GM12864 (cell line): Measurements from ENCODE around the gene BDH1.

ENCODE experiments used
- DNase-seq: peaks from one replicate; pipeline ENCODE4 v3.0.0-alpha.2; 2011; ENCODE audit warnings: low read depth
- H3K4me3 ChIP-seq: 2 replicates; pipeline ENCODE4 v1.5.1; 2011; ENCODE audit warnings: mild to moderate bottlenecking, low read depth, low read length, control low read depth
- TF ChIP-seq, protein P1 (sequence below): IDR thresholded peaks from 2 replicates; pipeline ENCODE4 v1.5.1; 2011; ENCODE audit warnings: low read depth, mild to moderate bottlenecking, moderate library complexity, low read length, control low read depth, inconsistent platforms; ENCODE audit errors: missing control alignments

BDH1 gene

DNA sequence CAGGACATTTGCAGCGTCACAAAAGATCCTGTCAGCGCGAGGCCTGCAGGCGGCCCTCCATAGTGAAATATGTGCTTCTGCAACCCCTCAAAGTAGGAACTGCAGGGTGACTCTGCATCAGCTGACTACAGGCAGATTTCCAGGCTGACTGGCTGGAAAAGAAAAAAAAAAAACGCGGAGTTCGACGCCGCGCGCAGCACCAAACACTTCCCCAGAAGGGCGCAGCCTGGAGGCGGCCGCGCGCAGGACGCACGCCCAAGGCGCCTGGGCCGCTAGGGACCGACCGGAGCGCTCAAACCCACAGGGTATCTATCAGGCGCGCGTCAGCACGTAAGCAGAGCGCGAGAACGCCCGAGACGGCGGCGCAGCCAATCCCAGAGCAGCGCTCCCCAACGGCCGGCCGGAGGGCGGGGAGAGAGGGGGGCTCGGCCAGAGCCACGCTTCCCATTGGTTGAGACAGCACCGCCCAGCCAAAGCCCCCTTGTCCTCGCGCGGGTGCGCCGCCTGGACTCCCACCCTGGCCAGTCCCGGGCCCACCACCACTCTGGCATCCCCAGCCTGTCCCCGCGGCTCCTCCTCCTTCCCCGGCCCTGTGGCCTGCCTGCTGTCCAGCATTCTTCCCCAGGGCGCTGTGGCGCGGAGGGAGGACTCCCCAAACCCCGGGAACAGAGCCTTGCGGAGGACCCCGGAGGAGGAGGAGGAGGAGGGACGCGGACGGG lies 1.0 kb downstream of the BDH1 start:
- DNase-seq = peak; percentile 88
- H3K4me3 ChIP-seq = peak overlapping the region; percentile 75
- TF ChIP-seq, protein P1, sequence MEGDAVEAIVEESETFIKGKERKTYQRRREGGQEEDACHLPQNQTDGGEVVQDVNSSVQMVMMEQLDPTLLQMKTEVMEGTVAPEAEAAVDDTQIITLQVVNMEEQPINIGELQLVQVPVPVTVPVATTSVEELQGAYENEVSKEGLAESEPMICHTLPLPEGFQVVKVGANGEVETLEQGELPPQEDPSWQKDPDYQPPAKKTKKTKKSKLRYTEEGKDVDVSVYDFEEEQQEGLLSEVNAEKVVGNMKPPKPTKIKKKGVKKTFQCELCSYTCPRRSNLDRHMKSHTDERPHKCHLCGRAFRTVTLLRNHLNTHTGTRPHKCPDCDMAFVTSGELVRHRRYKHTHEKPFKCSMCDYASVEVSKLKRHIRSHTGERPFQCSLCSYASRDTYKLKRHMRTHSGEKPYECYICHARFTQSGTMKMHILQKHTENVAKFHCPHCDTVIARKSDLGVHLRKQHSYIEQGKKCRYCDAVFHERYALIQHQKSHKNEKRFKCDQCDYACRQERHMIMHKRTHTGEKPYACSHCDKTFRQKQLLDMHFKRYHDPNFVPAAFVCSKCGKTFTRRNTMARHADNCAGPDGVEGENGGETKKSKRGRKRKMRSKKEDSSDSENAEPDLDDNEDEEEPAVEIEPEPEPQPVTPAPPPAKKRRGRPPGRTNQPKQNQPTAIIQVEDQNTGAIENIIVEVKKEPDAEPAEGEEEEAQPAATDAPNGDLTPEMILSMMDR = peak; percentile 55

GRCh38 chr3:197554196-197554561 lies 1.6 kb downstream of the BDH1 start:
- TF ChIP-seq, protein P1 = no peak
- H3K4me3 ChIP-seq = peak overlapping the region; percentile 75
- DNase-seq = no peak

- TF ChIP-seq, protein P1 = no peak
- no peak for DNase-seq
- no peak overlapping the region for H3K4me3 ChIP-seq
Observed at GRCh38 chr3:197552198-197552597, 3.6 kb downstream of the BDH1 start.

DNA sequence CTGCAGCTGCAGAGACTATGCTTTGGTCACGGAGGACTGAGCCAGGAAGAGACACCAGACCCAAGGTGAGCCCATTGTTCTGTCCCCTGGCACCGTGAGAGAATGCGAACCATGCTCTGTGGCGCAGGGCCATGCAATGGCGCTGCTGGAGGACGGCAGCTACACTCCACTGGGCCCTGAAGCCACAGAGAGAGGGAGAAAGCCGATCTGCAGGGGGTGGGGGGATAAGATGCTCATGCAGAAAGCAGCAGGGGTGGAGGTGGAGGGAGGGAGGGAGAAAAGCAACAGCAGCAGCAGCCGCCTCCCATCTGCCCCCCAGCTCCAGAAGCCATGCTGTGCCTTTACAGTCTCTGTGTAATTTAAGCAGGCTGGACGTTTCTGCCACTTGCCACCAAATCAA lies 5.3 kb downstream of the BDH1 start:
- no peak for DNase-seq
- TF ChIP-seq, protein P1 = no peak
- no peak overlapping the region for H3K4me3 ChIP-seq

DNA sequence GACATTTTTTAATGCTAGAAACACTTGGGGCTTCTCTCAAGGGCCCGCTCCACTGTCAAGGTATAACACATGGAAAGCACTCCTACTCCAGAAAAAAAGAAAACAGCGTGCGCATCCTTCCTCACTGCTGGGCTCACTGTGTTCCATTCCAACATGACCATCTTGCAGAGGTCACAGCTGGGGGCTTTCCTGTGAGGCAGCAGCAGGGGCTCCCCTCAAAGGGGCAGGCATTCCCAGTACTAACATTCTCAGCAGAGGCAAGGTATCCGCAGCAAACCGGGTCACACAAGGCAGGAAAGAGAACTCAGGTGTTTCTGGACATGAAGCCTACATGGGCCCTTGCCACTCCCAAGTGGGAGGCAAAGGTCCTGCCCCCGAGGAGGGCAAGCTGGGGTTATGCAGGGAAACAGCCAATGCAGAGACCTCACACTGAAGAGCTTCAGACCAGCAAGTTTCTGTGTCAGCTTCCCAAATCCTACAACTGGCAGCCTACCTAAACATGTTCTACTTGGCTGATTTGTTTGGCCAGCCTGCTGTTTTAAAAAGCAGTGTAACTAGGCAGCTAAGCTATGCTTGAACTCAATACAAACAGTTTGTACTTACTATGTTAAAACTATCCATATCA lies 6.4 kb downstream of the BDH1 start:
- TF ChIP-seq, protein P1 = no peak
- no peak overlapping the region for H3K4me3 ChIP-seq
- no peak for DNase-seq

- TF ChIP-seq, protein P1 = no peak
- H3K4me3 ChIP-seq = no peak overlapping the region
- DNase-seq = no peak
Observed at GRCh38 chr3:197547306-197548011, 8.3 kb downstream of the BDH1 start.
